Activated T-cell treated with anti-CD3 and anti-CD28 coated beads for 48 hours (primary cell): Measurements from ENCODE around the gene INTS11.
"Not testable (repeated sequence)": the region's sequence is repeated elsewhere in the genome, so short reads cannot be mapped to it uniquely, and the experiment has no call there.

Experiments used
- DNase-seq: peaks from one replicate; pipeline ENCODE4 v3.0.0-alpha.2; 2020; ENCODE audit warnings: low read depth

The INTS11 gene

GRCh38 chr1:1329304-1330210, 5.1 kb upstream of the INTS11 start:
- no peak for DNase-seq

GRCh38 chr1:1328254-1328653, 3.8 kb upstream of the INTS11 start:
- DNase-seq: no peak

- DNase-seq: no peak
Observed at GRCh38 chr1:1327291-1327690, 2.8 kb upstream of the INTS11 start.

GRCh38 chr1:1326075-1326605, 1.7 kb upstream of the INTS11 start:
- DNase-seq: no peak

GRCh38 chr1:1325288-1326074, 1.0 kb upstream of the INTS11 start:
- no peak for DNase-seq

- DNase-seq: no peak
Observed at GRCh38 chr1:1324084-1324523, 356 bp downstream of the INTS11 start.

- DNase-seq: no peak
Observed at GRCh38 chr1:1322952-1323351, 1.5 kb downstream of the INTS11 start.

- no peak for DNase-seq
Observed at GRCh38 chr1:1322418-1322817, 2.0 kb downstream of the INTS11 start.

- no peak for DNase-seq
Observed at GRCh38 chr1:1321477-1321876, 3.0 kb downstream of the INTS11 start.

- DNase-seq: no peak
Observed at GRCh38 chr1:1320666-1321448, 3.6 kb downstream of the INTS11 start.

GRCh38 chr1:1319646-1319941, 4.9 kb downstream of the INTS11 start:
- DNase-seq: no peak

GRCh38 chr1:1318777-1319645, 5.4 kb downstream of the INTS11 start:
- DNase-seq: no peak

GRCh38 chr1:1318131-1318652, 6.3 kb downstream of the INTS11 start:
- no peak for DNase-seq

- no peak for DNase-seq
Observed at GRCh38 chr1:1317420-1317819, 7.0 kb downstream of the INTS11 start.

GRCh38 chr1:1316199-1316598, 8.3 kb downstream of the INTS11 start:
- not testable (repeated sequence) for DNase-seq

- DNase-seq: no peak
Observed at GRCh38 chr1:1315435-1315954, 9.0 kb downstream of the INTS11 start.

- no peak for DNase-seq
Observed at GRCh38 chr1:1314678-1315335, 9.7 kb downstream of the INTS11 start.

GRCh38 chr1:1314237-1314586, 10.2 kb downstream of the INTS11 start:
- no peak for DNase-seq

GRCh38 chr1:1313500-1314236, 10.8 kb downstream of the INTS11 start:
- no peak for DNase-seq
